Prostate gland (tissue), 2 donors: ENCODE results near the gene HES1.

Source experiments
- POLR2A ChIP-seq: fragments of 450-650 bp; IDR thresholded peaks from one replicate; pipeline ENCODE4 v1.6.1; 2016; ENCODE audit warnings: antibody characterized with exemption, mild to moderate bottlenecking
- POLR2AphosphoS5 ChIP-seq: sonication (generic); formaldehyde crosslinking; IDR thresholded peaks from one replicate; pipeline ENCODE4 v1.6.1; 2017; ENCODE audit warnings: antibody characterized with exemption
- TF ChIP-seq, protein P1 (sequence below), 4 experiments: fragments of 200-600 bp in 2 of 4; fragments of 450-650 bp in 2 of 4; sonication (generic) in 2 of 4; IDR thresholded peaks; 1 replicate in 3 of 4; 2 replicates in 1 of 4; pipeline ENCODE4 v1.5.1; 2016 to 2019; ENCODE audit warnings: antibody characterized with exemption in 4 of 4, mild to moderate bottlenecking in 2 of 4, moderate library complexity in 2 of 4

DNA sequence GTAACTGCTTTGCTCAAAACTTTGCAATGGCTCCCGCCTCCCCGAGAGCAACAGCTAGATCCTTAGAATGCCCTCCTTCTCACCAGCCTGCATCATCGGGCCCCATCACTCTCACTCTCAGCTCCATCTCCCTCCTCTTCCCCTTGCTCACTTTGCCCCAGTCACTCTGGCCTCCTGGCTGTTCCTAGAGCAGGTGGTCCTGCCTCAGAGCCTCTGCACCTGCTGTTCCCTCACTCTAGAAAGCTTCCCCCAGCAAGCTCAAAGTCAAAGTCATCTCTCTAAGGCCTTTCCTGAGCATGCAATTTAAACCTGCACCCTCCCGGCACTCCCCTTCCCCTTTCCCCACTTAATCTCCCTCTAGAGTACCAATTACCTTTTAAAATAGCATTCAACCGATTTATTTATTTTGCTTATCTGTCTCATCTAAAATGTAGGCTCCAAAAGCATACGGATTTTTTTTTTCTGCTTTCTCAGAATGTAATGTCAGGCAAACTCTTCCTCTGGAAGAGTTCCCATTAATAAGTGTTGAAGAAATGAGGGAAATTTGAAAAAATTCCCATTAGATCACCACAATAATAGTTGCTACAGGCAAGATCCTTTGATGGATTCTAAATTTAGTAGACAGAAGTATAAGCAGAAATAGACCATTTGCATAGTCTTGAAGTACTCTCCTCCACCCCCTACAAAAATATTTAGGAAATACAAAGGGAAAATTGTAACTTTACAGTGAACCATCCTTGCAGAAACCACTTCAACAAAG is 15.9 kb upstream of the HES1 start:
- TF ChIP-seq, protein P1, sequence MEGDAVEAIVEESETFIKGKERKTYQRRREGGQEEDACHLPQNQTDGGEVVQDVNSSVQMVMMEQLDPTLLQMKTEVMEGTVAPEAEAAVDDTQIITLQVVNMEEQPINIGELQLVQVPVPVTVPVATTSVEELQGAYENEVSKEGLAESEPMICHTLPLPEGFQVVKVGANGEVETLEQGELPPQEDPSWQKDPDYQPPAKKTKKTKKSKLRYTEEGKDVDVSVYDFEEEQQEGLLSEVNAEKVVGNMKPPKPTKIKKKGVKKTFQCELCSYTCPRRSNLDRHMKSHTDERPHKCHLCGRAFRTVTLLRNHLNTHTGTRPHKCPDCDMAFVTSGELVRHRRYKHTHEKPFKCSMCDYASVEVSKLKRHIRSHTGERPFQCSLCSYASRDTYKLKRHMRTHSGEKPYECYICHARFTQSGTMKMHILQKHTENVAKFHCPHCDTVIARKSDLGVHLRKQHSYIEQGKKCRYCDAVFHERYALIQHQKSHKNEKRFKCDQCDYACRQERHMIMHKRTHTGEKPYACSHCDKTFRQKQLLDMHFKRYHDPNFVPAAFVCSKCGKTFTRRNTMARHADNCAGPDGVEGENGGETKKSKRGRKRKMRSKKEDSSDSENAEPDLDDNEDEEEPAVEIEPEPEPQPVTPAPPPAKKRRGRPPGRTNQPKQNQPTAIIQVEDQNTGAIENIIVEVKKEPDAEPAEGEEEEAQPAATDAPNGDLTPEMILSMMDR (IDR thresholded peaks at IDR 0.05): no peak
- TF ChIP-seq POLR2A: no peak
- TF ChIP-seq POLR2AphosphoS5: no peak
